ENCODE results near the gene ZNF536. TPM values are rescaled to one million over a fixed set of nuclear protein-coding genes. Genes with fewer than 3 reads are reported as not detected.

ZNF536 gene
- polyA plus RNA-seq, 1 donor (not counting 4 experiments of a cell fraction or from before 2014, with no cell fraction given) = not detected

- no peaks in the 10 kb centered on the region for H3K79me2 ChIP-seq (ENCODE audit: control insufficient read depth, insufficient read depth, low read length)
- H3K4me1 ChIP-seq (ENCODE audit: control insufficient read depth, extremely low read depth, insufficient read depth, low read length) = no peaks in the 10 kb centered on the region
- no peak overlapping the region for H3K4me3 ChIP-seq (ENCODE audit: control insufficient read depth in 2 of 3, extremely low read depth in 1 of 3, insufficient read depth in 2 of 3, low read depth in 1 of 3, low read length in 3 of 3)
- H3K4me2 ChIP-seq (ENCODE audit: control insufficient read depth, extremely low read depth, insufficient read depth, low read depth, low read length) = no peak overlapping the region
- H3K27me3 ChIP-seq (ENCODE audit: control insufficient read depth, extremely low read depth, insufficient read depth, low read length) = no peaks in the 10 kb centered on the region
- no peaks in the 10 kb centered on the region for H3K9me1 ChIP-seq (ENCODE audit: control insufficient read depth, extremely low read depth, insufficient read depth, low read length)
- dilution Hi-C loops (cut with MboI; ENCODE audit: extremely low pct_ligation_motif_present, low sequenced_read_pairs) = no loop called here
- no peaks in the 10 kb centered on the region for H3K9me3 ChIP-seq (ENCODE audit: control insufficient read depth, low read depth, low read length)
- no peak overlapping the region for H2AFZ ChIP-seq (ENCODE audit: control insufficient read depth, low read length)
- no peaks in the 10 kb centered on the region for H4K20me1 ChIP-seq (ENCODE audit: control insufficient read depth, extremely low read depth, insufficient read depth, low read length)
- no peak for DNase-seq (ENCODE audit: low read depth, low spot score)
- no peak for FAIRE-seq
- H3K27ac ChIP-seq (ENCODE audit: control insufficient read depth, insufficient read depth, low read length) = no peak overlapping the region
- no peak for TF ChIP-seq EZH2 (IDR thresholded peaks at IDR 0.05; ENCODE audit: low read length)
- TF ChIP-seq, protein P1, sequence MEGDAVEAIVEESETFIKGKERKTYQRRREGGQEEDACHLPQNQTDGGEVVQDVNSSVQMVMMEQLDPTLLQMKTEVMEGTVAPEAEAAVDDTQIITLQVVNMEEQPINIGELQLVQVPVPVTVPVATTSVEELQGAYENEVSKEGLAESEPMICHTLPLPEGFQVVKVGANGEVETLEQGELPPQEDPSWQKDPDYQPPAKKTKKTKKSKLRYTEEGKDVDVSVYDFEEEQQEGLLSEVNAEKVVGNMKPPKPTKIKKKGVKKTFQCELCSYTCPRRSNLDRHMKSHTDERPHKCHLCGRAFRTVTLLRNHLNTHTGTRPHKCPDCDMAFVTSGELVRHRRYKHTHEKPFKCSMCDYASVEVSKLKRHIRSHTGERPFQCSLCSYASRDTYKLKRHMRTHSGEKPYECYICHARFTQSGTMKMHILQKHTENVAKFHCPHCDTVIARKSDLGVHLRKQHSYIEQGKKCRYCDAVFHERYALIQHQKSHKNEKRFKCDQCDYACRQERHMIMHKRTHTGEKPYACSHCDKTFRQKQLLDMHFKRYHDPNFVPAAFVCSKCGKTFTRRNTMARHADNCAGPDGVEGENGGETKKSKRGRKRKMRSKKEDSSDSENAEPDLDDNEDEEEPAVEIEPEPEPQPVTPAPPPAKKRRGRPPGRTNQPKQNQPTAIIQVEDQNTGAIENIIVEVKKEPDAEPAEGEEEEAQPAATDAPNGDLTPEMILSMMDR (optimal IDR thresholded peaks at IDR 0.05 in 1 of 3, IDR thresholded peaks at IDR 0.05 in 1 of 3, conservative IDR thresholded peaks at IDR 0.05 in 1 of 3; ENCODE audit: extremely low read depth in 1 of 3, insufficient read depth in 2 of 3, low read length in 3 of 3) = no peak
- no peak overlapping the region for H3K9ac ChIP-seq (ENCODE audit: control insufficient read depth, extremely low read depth, insufficient read depth, low read length)
- H3K36me3 ChIP-seq (ENCODE audit: control insufficient read depth in 2 of 2, extremely low read depth in 1 of 2, insufficient read depth in 2 of 2, low read length in 2 of 2) = no peaks in the 10 kb centered on the region
These were observed 9.1 kb upstream of the ZNF536 start for GRCh38 chr19:30363073-30363472.

DNA sequence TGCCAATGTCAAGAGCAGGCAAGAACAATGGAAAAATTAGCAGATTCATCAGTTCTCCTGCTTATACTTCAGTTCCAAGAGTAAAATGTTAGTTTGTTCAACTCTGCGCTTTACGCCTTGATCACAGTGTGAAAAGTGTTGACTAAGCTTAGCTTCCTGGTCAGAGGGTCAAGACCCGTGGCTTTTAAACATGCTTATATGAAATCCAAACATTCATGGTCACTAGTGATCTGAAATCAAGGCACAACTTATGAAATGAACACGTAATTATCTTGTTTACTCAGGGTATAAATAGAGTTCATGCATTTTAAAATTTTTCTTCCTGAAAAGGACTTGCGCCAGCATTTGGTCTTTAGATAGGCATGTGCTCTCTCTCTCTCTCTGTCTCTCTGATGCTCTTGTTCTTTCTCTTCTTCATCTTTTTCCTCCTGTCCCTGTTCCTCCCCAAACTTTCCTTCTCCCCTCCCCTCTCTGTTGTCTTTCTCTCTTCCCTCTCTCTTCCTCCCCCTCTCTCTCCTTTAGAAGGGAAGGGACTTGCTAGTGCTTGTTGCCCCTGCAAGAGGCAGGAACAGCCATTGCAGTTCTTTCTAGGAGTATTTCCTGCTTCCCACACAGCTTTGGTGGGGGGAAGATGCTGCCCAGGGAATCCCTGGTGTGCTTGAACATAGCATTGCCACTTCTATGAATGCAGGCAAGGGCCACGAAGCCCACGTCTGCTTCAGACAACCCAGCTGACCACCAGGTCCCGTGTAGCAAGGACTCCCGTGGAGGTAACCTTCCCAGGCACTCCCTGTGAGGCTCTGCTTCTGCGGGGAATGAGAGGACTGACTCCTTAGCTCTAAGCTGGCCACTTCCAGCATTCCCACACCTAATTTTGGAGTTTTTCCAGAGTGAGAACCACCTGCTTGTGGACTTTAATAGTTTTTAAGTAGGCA lies 7.1 kb upstream of the ZNF536 start:
- no peaks in the 10 kb centered on the region for H3K27me3 ChIP-seq (ENCODE audit: control insufficient read depth, extremely low read depth, insufficient read depth, low read length)
- no peak for TF ChIP-seq EZH2 (IDR thresholded peaks at IDR 0.05; ENCODE audit: low read length)
- TF ChIP-seq, protein P1 (optimal IDR thresholded peaks at IDR 0.05 in 1 of 3, IDR thresholded peaks at IDR 0.05 in 1 of 3, conservative IDR thresholded peaks at IDR 0.05 in 1 of 3; ENCODE audit: extremely low read depth in 1 of 3, insufficient read depth in 2 of 3, low read length in 3 of 3) = no peak
- no peak overlapping the region for H3K9ac ChIP-seq (ENCODE audit: control insufficient read depth, extremely low read depth, insufficient read depth, low read length)
- FAIRE-seq (no peak), DNase-seq (ENCODE audit: low read depth, low spot score) (no peak)
- H3K27ac ChIP-seq (ENCODE audit: control insufficient read depth, insufficient read depth, low read length) = no peak overlapping the region
- no peak overlapping the region for H2AFZ ChIP-seq (ENCODE audit: control insufficient read depth, low read length)
- no peak overlapping the region for H3K4me3 ChIP-seq (ENCODE audit: control insufficient read depth in 2 of 3, extremely low read depth in 1 of 3, insufficient read depth in 2 of 3, low read depth in 1 of 3, low read length in 3 of 3)
- H3K9me1 ChIP-seq (ENCODE audit: control insufficient read depth, extremely low read depth, insufficient read depth, low read length) = no peaks in the 10 kb centered on the region
- dilution Hi-C loops (cut with MboI; ENCODE audit: extremely low pct_ligation_motif_present, low sequenced_read_pairs) = no loop called here
- H3K36me3 ChIP-seq (ENCODE audit: control insufficient read depth in 2 of 2, extremely low read depth in 1 of 2, insufficient read depth in 2 of 2, low read length in 2 of 2) = no peaks in the 10 kb centered on the region
- H4K20me1 ChIP-seq (ENCODE audit: control insufficient read depth, extremely low read depth, insufficient read depth, low read length) = no peaks in the 10 kb centered on the region
- H3K79me2 ChIP-seq (ENCODE audit: control insufficient read depth, insufficient read depth, low read length) = no peaks in the 10 kb centered on the region
- H3K4me1 ChIP-seq (ENCODE audit: control insufficient read depth, extremely low read depth, insufficient read depth, low read length) = no peaks in the 10 kb centered on the region
- H3K9me3 ChIP-seq (ENCODE audit: control insufficient read depth, low read depth, low read length) = no peaks in the 10 kb centered on the region
- H3K4me2 ChIP-seq (ENCODE audit: control insufficient read depth, extremely low read depth, insufficient read depth, low read depth, low read length) = no peak overlapping the region

Data from keratinocyte (primary cell).